GM12878 (cell line): ENCODE data around the gene NCF4. TPM values are rescaled to one million over a fixed set of nuclear protein-coding genes. Genes with fewer than 3 reads are reported as not detected.

Experiments
- ATAC-seq: fragments of 200-7000 bp; cut with Tn5 transposase; 3 replicates; pipeline ENCODE4 v1.9.1; 2020; ENCODE audit warnings: mild to moderate bottlenecking, moderate library complexity
- BruUV-seq: library from RNA; stranded (reverse); fragments of 400-500 nt; replicated peaks from 2 replicates; lab custom pipeline; 2021; lab: Mats Ljungman, UMichigan
- CTCF ChIA-PET: fragments of 300-600 bp; sonication (Branson Sonifier 250); formaldehyde crosslinking; extraction: SDS; loops from one replicate; lab custom pipeline; 2021; ENCODE audit warnings: inconsistent platforms; lab: Yijun Ruan, JAX
- POLR2A ChIA-PET: fragments of 350-600 bp; formaldehyde crosslinking; extraction: SDS; loops from one replicate; lab custom pipeline; 2021; ENCODE audit warnings: inconsistent platforms; lab: Charles Lee
- RAD21 ChIA-PET: fragments of 300-600 bp; sonication (Branson Sonifier 250); formaldehyde crosslinking; loops from one replicate; lab custom pipeline; 2023; ENCODE audit warnings: antibody characterized with exemption; ENCODE audit not compliant: unreplicated experiment; lab: Charles Lee
- SMC1A ChIA-PET: fragments of 300-600 bp; sonication (Branson Sonifier 250); formaldehyde crosslinking; loops from one replicate; lab custom pipeline; 2023; ENCODE audit not compliant: unreplicated experiment, uncharacterized antibody; lab: Charles Lee
- DNase-seq: peaks from one replicate; pipeline ENCODE4 v3.0.0-alpha.2; 2011; ENCODE audit warnings: low read depth, low spot score
- FAIRE-seq: peaks from 3 replicates; lab custom pipeline; 2011; peaks lifted over from hg19 to GRCh38; lab: Jason Lieb, UNC
- H2AFZ ChIP-seq: 2 replicates; pipeline ENCODE4 v1.6.0; 2011; ENCODE audit warnings: low read depth, low read length, control low read depth; ENCODE audit not compliant: control insufficient read depth
- H3K27ac ChIP-seq: 2 replicates; pipeline ENCODE4 v1.5.1; 2011; ENCODE audit warnings: control low read depth; ENCODE audit not compliant: control insufficient read depth, insufficient read depth
- H3K27me3 ChIP-seq, 2 experiments: replicated peaks in 1 of 2; 2 replicates each; pipeline versions ENCODE4 v1.6.0 to v1.6.1; 2011; ENCODE audit warnings: low read length in 1 of 2; ENCODE audit not compliant: control insufficient read depth in 2 of 2, insufficient read depth in 2 of 2
- H3K36me3 ChIP-seq, 2 experiments: 2 replicates each; pipeline ENCODE4 v1.5.1; 2011; ENCODE audit warnings: low read length in 1 of 2; ENCODE audit not compliant: control insufficient read depth in 2 of 2, insufficient read depth in 2 of 2
- H3K4me1 ChIP-seq: 2 replicates; pipeline ENCODE4 v1.6.1; 2011; ENCODE audit warnings: mild to moderate bottlenecking, low read length, moderate library complexity, mixed read lengths; ENCODE audit not compliant: control insufficient read depth, insufficient read depth
- H3K4me2 ChIP-seq: 2 replicates; pipeline ENCODE4 v1.6.0; 2011; ENCODE audit warnings: control low read depth; ENCODE audit not compliant: control insufficient read depth, insufficient read depth
- H3K4me3 ChIP-seq: fragments of 200-600 bp; sonication (generic); 2 replicates; pipeline ENCODE4 v1.5.1; 2016
- H3K79me2 ChIP-seq: 2 replicates; pipeline ENCODE4 v1.6.0; 2011; ENCODE audit warnings: low read length; ENCODE audit not compliant: control insufficient read depth, insufficient read depth
- H3K9ac ChIP-seq: 2 replicates; pipeline ENCODE4 v1.8.0; 2011; ENCODE audit warnings: low read length, control low read depth, mixed read lengths; ENCODE audit not compliant: control insufficient read depth, insufficient read depth
- H3K9me3 ChIP-seq: replicated peaks from 3 replicates; pipeline ENCODE4 v1.5.1; 2011; ENCODE audit warnings: mild to moderate bottlenecking, low read length; ENCODE audit not compliant: control insufficient read depth, insufficient read depth
- H4K20me1 ChIP-seq: 2 replicates; pipeline ENCODE4 v1.6.0; 2011; ENCODE audit not compliant: control insufficient read depth, insufficient read depth
- CBX3 ChIP-seq: fragments of 200-600 bp; sonication (generic); IDR thresholded peaks from 2 replicates; pipeline ENCODE4 v1.6.1; 2016; ENCODE audit warnings: low read depth, borderline replicate concordance
- CREM ChIP-seq: IDR thresholded peaks from 2 replicates; pipeline ENCODE4 v1.6.1; 2014; ENCODE audit warnings: antibody characterized with exemption, low read depth
- CTCF ChIP-seq, 3 experiments: IDR thresholded peaks in 2 of 3; conservative IDR thresholded peaks in 1 of 3; 2 replicates each; pipeline ENCODE4 v1.5.1; 2011; ENCODE audit warnings: low read depth in 3 of 3, low read length in 3 of 3, mild to moderate bottlenecking in 3 of 3, control low read depth in 2 of 3, moderate library complexity in 2 of 3, inconsistent platforms in 1 of 3, mixed read lengths in 1 of 3; ENCODE audit not compliant: control insufficient read depth in 2 of 3, insufficient read depth in 1 of 3; ENCODE audit errors: extremely low read depth in 1 of 3
- CUX1 ChIP-seq: IDR thresholded peaks from 2 replicates; pipeline ENCODE4 v1.6.1; 2012; ENCODE audit warnings: improper control_type of control experiment, low read depth, low read length; ENCODE audit not compliant: insufficient replicate concordance
- IKZF1 ChIP-seq: fragments of 450-650 bp; conservative IDR thresholded peaks from 2 replicates; pipeline ENCODE4 v1.6.1; 2017; ENCODE audit warnings: antibody characterized with exemption, mild to moderate bottlenecking
- MTA3 ChIP-seq: IDR thresholded peaks from 2 replicates; pipeline ENCODE4 v1.6.1; 2012; ENCODE audit warnings: low read length, inconsistent platforms, borderline replicate concordance
- NBN ChIP-seq: fragments of 450-650 bp; IDR thresholded peaks from 2 replicates; pipeline ENCODE4 v1.6.1; 2016
- NFIC ChIP-seq: IDR thresholded peaks from 2 replicates; pipeline ENCODE4 v1.6.1; 2012; ENCODE audit warnings: low read depth, mild to moderate bottlenecking, inconsistent platforms, low read length, moderate library complexity
- NFXL1 ChIP-seq: fragments of 450-650 bp; IDR thresholded peaks from 2 replicates; pipeline ENCODE4 v1.6.1; 2017; ENCODE audit warnings: antibody characterized with exemption, mild to moderate bottlenecking, borderline replicate concordance
- NR2C1 ChIP-seq: fragments of 450-650 bp; IDR thresholded peaks from 2 replicates; pipeline ENCODE4 v1.6.1; 2017; ENCODE audit warnings: antibody characterized with exemption, mild to moderate bottlenecking, moderate library complexity
- POLR2A ChIP-seq: IDR thresholded peaks from 2 replicates; pipeline ENCODE4 v1.6.1; 2011; ENCODE audit warnings: low read depth, mild to moderate bottlenecking, low read length
- RAD21 ChIP-seq: IDR thresholded peaks from 2 replicates; pipeline ENCODE4 v1.6.1; 2011; ENCODE audit warnings: mild to moderate bottlenecking, low read depth, low read length, moderate library complexity; ENCODE audit not compliant: insufficient read depth
- SPI1 ChIP-seq: IDR thresholded peaks from 2 replicates; pipeline ENCODE4 v1.6.1; 2011; ENCODE audit warnings: low read depth, mild to moderate bottlenecking, low read length, moderate library complexity, borderline replicate concordance; ENCODE audit not compliant: insufficient read depth
- TARDBP ChIP-seq: IDR thresholded peaks from 2 replicates; pipeline ENCODE4 v1.6.1; 2016; ENCODE audit warnings: borderline replicate concordance
- TCF12 ChIP-seq: IDR thresholded peaks from 2 replicates; pipeline ENCODE4 v1.6.1; 2011; ENCODE audit warnings: low read depth, mild to moderate bottlenecking, low read length
- USF1 ChIP-seq: IDR thresholded peaks from 2 replicates; pipeline ENCODE4 v1.6.1; 2011; ENCODE audit warnings: borderline replicate concordance, low read depth, mild to moderate bottlenecking, moderate library complexity, mixed read lengths, low read length; ENCODE audit not compliant: insufficient read depth; ENCODE audit errors: extremely low read length
- ZNF622 ChIP-seq: fragments of 450-650 bp; IDR thresholded peaks from 2 replicates; pipeline ENCODE4 v1.6.1; 2017; ENCODE audit warnings: mild to moderate bottlenecking, inconsistent platforms
- WGBS: methylation state at CpG from one replicate; pipeline ENCODE4 v1.1.6; 2016; ENCODE audit warnings: low lambda C conversion rate; ENCODE audit not compliant: insufficient replicate concordance, insufficient coverage; ENCODE audit errors: missing lambda C conversion rate; 5-methylcytosine and 5-hydroxymethylcytosine counted together
- in situ Hi-C: fragments of 300-500 bp; cut with MboI; formaldehyde crosslinking; loops from 9 replicates; pipeline ENCODE4 v1.14.3; 2018; ENCODE audit warnings: mixed read lengths
- intact Hi-C: fragments of 100-400 bp; cut with micrococcal nuclease; formaldehyde crosslinking; loops from one replicate; pipeline ENCODE4 v1.14.2; 2022; ENCODE audit not compliant: unreplicated experiment
- polyA plus RNA-seq, 11 experiments: library from polyadenylated mRNA; depleted of rRNA in 4 of 11; unstranded in 6 of 11; stranded (reverse) in 5 of 11; fragments of >200 nt; fragmentation: Nextera tagmentation in 4 of 11; fragmentation: Illumina TruSeq in 1 of 11; extraction: Ambion mirVana in 4 of 11; extraction: Trizol in 1 of 11; gene quantifications; 1 replicate in 1 of 11; 2 replicates in 10 of 11; pipeline versions ENCODE4 v1.2.1 to v1.2.3, GENCODE V29; 2011 to 2016; ENCODE audit warnings: inconsistent platforms in 2 of 11, missing spikeins in 2 of 11, low read depth in 1 of 11
- total RNA-seq, 4 experiments: library from RNA; depleted of rRNA in 3 of 4; stranded (reverse); fragments of >200 nt in 3 of 4; fragmentation: Illumina TruSeq in 1 of 4; extraction: Trizol in 1 of 4; gene quantifications; 2 replicates each; pipeline versions ENCODE4 v1.2.1 to v1.2.3, GENCODE V29; 2013 to 2021

NCF4 gene
- total and polyA plus RNA-seq, 10 of the 15 experiments (the other 5 are each of a cell fraction or from before 2014, with no cell fraction given) = 22.9 to 136 (median 72.5) TPM

GRCh38 chr22:36833073-36833472 is 27.7 kb upstream of the NCF4 start (continued):
- no peak for TF ChIP-seq CTCF (IDR thresholded peaks at IDR 0.05 in 2 of 3, conservative IDR thresholded peaks at IDR 0.05 in 1 of 3; ENCODE audit: control insufficient read depth in 2 of 3, extremely low read depth in 1 of 3, insufficient read depth in 1 of 3, low read depth in 3 of 3, low read length in 3 of 3)
- no peak for TF ChIP-seq ZNF622
- peak; percentile 89 for TF ChIP-seq SPI1
- no peak for TF ChIP-seq USF1
- no peak for TF ChIP-seq MTA3
- no peak for TF ChIP-seq NFXL1
- no peak for TF ChIP-seq TARDBP
- TF ChIP-seq IKZF1 = peak; percentile 35; the same call in 1 of the 2 replicates
- no peak for TF ChIP-seq TCF12

GRCh38 chr22:36835903-36836302 is 24.9 kb upstream of the NCF4 start:
- RAD21 ChIA-PET = no interaction called here
- POLR2A ChIA-PET = interaction anchor here (0.6 kb wide), 1 partner anchor 184 kb away, joined by 3 read pairs; the partner anchor contains the start of genes MPST and TST
- DNase-seq = no peak
- intact Hi-C loops (no loop called here), in situ Hi-C loops (no loop called here)
- H3K4me3 ChIP-seq = no peak overlapping the region
- peaks cover 2% of the 10 kb centered on the region; the same call in 1 of the 2 replicates for H3K4me1 ChIP-seq
- no TSS peak for BruUV-seq
- H3K27me3 ChIP-seq = no peaks in the 10 kb centered on the region
- peaks cover 7% of the 10 kb centered on the region; the same call in 2 of the 3 replicates for H3K9me3 ChIP-seq
- no peak overlapping the region for H3K4me2 ChIP-seq
- no peak for FAIRE-seq
- no peak for ATAC-seq
- H2AFZ ChIP-seq = no peak overlapping the region
- no peak overlapping the region for H3K9ac ChIP-seq
- no peaks in the 10 kb centered on the region for H3K36me3 ChIP-seq
- CTCF ChIA-PET = interaction anchor here (1.0 kb wide), 1 partner anchor 20 kb away, joined by 3 read pairs; no protein-coding TSS in a partner anchor
- H3K27ac ChIP-seq = no peak overlapping the region
- SMC1A ChIA-PET = interaction anchor here (0.6 kb wide), 1 partner anchor 145 kb away, joined by 3 read pairs; no protein-coding TSS in a partner anchor
- no peaks in the 10 kb centered on the region for H4K20me1 ChIP-seq
- H3K79me2 ChIP-seq = no peaks in the 10 kb centered on the region
- WGBS = 40% methylated on average over 5 of the region's 5 CpGs
- no peak for TF ChIP-seq CBX3
- TF ChIP-seq CREM = no peak
- TF ChIP-seq CUX1 = no peak
- no peak for TF ChIP-seq NR2C1
- no peak for TF ChIP-seq NBN
- no peak for TF ChIP-seq POLR2A
- TF ChIP-seq RAD21 = no peak
- TF ChIP-seq NFIC = no peak
